ENCODE data around the gene ZNF18.

DNA sequence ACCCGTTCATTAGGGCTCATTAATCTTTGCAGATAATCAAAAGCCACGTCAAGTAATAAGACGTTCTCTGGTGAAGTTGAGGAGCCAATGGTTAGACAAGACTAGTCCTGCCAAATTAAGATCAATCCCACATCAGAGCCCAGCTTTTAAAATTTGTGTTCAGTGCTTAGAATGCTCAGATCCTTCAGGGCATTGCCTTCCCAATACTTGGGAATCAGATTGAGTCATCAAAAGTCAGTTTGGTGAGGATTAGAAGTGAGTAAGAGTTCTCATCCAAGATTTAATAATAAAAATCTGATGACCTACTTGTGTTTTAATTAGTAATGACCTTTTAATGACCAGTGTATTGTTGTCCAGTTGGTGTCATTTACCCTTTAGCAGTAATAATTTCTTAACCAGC is 43.2 kb upstream of the ZNF18 start:
- TF ChIP-seq EZH2 (IDR thresholded peaks at IDR 0.05; ENCODE audit: insufficient read depth, poor library complexity, severe bottlenecking) (no peak), EZH2phosphoT487 (IDR thresholded peaks at IDR 0.05; ENCODE audit: insufficient read depth, low read depth) (no peak)
